Hematopoietic multipotent progenitor cell (in vitro differentiated cells): ENCODE measurements around the gene BTAF1. TPM values are rescaled to one million over a fixed set of nuclear protein-coding genes. Genes with fewer than 3 reads are reported as not detected.
A peak's percentile ranks its signal among the peaks of the same experiment; 100 is the strongest.
"Not testable (repeated sequence)": the region's sequence is repeated elsewhere in the genome, so short reads cannot be mapped to it uniquely, and the experiment has no call there.

ENCODE experiments used
- DNase-seq, 3 donors: peaks; one replicate each; pipeline ENCODE4 v3.0.0-alpha.2; 2011 to 2015; ENCODE audit warnings: low read depth in 2 of 3, low spot score in 2 of 3
- total RNA-seq: library from RNA; depleted of rRNA; stranded (reverse); fragments of >200 nt; gene quantifications from one replicate; pipeline ENCODE4 v1.2.3, GENCODE V29; 2012

Gene BTAF1
- total RNA-seq, 1 donor = 38.0 TPM

- no peak for DNase-seq
These were observed 52.9 kb downstream of the BTAF1 start for GRCh38 chr10:91976317-91977051.

DNA sequence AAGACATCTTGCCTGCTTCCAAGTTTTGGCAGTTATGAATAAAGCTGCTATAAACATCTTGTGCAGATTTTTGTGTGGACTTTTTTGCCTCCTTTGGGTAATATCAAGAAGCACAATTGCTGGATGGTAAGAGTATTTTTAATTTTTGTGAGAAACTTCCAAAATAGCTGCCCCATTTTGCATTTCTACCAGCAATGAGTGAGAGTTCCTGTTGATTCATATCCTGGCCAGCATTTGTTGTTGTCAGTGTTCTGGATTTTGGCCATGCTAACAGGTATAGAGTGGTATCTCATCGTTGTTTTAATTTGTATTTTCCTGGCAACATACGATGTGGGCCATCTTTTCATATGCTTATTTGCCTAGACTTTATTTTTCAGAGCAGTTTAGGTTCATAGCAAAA, 53.9 kb downstream of the BTAF1 start:
- no peak for DNase-seq

GRCh38 chr10:91978585-91978984, 55.0 kb downstream of the BTAF1 start:
- no peak for DNase-seq

- DNase-seq = no peak
These were observed 56.7 kb downstream of the BTAF1 start for GRCh38 chr10:91980319-91980718.

GRCh38 chr10:91983416-91983815, 59.8 kb downstream of the BTAF1 start:
- DNase-seq = no peak

GRCh38 chr10:91987397-91988037, 63.9 kb downstream of the BTAF1 start:
- no peak for DNase-seq

DNA sequence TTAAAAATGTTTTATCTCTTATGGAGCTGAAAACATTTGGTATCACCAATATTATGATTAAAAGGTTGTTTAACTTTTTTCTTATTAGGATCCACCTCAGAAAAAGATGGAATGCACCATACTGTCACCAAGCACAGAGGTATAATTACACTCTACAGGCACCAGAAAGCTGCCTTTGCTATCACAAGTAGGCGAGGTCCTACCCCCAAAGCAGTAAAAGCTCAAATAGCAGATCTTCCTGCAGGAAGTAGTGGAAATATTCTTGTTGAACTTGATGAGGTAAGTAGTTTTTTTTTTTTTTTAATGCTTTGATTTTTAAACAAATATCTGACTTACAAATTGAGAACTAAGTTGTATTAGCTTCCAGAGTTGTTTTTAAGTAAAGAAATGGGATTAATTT, 68.5 kb downstream of the BTAF1 start:
- no peak for DNase-seq

GRCh38 chr10:91996266-91996665, 72.7 kb downstream of the BTAF1 start:
- DNase-seq = no peak

DNA sequence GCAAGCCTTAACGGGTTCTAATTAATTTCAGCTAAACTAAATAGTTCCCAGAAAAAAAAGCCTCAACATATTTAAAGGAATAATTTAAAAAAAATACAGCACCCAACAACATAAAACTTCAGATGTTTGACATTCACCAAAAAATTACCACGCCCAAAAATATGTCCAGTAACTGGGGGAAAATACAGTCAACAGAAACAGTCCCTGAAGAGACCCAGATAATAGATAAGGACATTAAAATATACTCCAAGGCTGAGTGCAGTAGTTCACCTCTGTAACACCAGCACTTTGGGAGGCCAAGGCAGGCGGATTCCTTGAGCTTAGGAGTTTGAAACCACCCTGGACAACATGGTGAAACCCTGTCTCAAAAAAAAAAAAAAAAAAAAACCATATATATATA, 78.0 kb downstream of the BTAF1 start:
- DNase-seq = no peak

GRCh38 chr10:92001995-92002394, 78.4 kb downstream of the BTAF1 start:
- no peak for DNase-seq

DNA sequence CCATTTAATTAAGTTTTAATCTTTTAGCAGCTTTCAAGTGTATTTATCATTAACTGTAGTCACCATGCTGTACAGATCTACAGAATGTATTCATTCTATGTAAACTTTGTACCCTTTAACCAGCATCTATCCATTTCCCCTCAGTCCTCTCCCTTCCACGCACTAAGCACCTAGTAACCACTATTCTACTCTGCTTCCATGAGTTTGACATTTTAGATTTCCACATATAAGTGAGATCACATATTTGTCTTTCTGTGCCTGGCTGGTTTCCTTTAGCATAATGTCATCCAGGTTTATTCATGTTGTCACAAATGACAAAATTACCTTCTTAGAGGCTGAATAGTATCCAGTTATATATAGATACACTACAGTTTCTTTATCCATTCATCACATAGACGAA, 79.7 kb downstream of the BTAF1 start:
- no peak for DNase-seq

- no peak for DNase-seq
These were observed 82.4 kb downstream of the BTAF1 start for GRCh38 chr10:92005978-92006377.

- no peak for DNase-seq
These were observed 85.9 kb downstream of the BTAF1 start for GRCh38 chr10:92009445-92009844.

GRCh38 chr10:92010047-92010735, 86.6 kb downstream of the BTAF1 start:
- no peak for DNase-seq

GRCh38 chr10:92011560-92012214, 88.1 kb downstream of the BTAF1 start:
- no peak for DNase-seq

GRCh38 chr10:92014620-92015019, 91.0 kb downstream of the BTAF1 start:
- no peak for DNase-seq

- no peak for DNase-seq
These were observed 101.1 kb downstream of the BTAF1 start for GRCh38 chr10:92024700-92025099.

DNA sequence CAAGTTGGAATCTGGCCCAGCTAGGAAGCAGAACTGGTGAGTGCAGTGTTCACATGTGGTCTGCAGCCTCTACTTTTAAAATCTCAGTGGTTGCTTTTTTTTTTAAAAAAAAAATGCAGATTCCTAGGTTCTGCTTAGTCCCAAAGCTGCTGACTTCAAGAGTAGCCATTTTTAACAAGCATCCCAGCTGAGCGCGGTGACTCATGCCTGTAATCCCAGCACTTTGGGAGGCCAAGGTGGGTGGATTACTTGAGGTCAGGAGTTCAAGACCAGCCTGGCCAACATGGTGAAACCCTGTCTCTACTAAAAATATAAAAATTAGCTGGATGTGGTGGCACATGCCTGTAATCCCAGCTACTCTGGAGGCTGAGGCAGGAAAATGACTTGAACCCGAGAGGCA, 101.8 kb downstream of the BTAF1 start:
- not testable (repeated sequence) for DNase-seq

GRCh38 chr10:92027141-92027540, 103.6 kb downstream of the BTAF1 start:
- DNase-seq = peak in 2 of 3 donors; percentile 52 to 53

- no peak for DNase-seq
These were observed 108.0 kb downstream of the BTAF1 start for GRCh38 chr10:92031580-92031979.

- not testable (repeated sequence) for DNase-seq
These were observed 109.5 kb downstream of the BTAF1 start for GRCh38 chr10:92033070-92033469.
